DMS 273 (cell line): ENCODE data around the gene B3GAT1.

ENCODE experiments used
- DNase-seq: peaks from one replicate; lab custom pipeline; 2025; ENCODE audit not compliant: unreplicated experiment; lab: John Stamatoyannopoulos, UW

Gene B3GAT1

GRCh38 chr11:134441706-134442105 lies 29.7 kb upstream of the B3GAT1 start:
- DNase-seq: no peak

GRCh38 chr11:134441281-134441680 lies 29.2 kb upstream of the B3GAT1 start:
- DNase-seq: peak; percentile 10

- no peak for DNase-seq
Observed at GRCh38 chr11:134440851-134441250, 28.8 kb upstream of the B3GAT1 start.

GRCh38 chr11:134438542-134439537 lies 26.8 kb upstream of the B3GAT1 start:
- peak; percentile 58 for DNase-seq

GRCh38 chr11:134437821-134438220 lies 25.8 kb upstream of the B3GAT1 start:
- no peak for DNase-seq

GRCh38 chr11:134436781-134437180 lies 24.7 kb upstream of the B3GAT1 start:
- no peak for DNase-seq

- no peak for DNase-seq
Observed at GRCh38 chr11:134433806-134434205, 21.8 kb upstream of the B3GAT1 start.

GRCh38 chr11:134433251-134433650 lies 21.2 kb upstream of the B3GAT1 start:
- DNase-seq: no peak

GRCh38 chr11:134432776-134433175 lies 20.7 kb upstream of the B3GAT1 start:
- no peak for DNase-seq

- DNase-seq: no peak
Observed at GRCh38 chr11:134429106-134429505, 17.1 kb upstream of the B3GAT1 start.

GRCh38 chr11:134425816-134426536 lies 13.9 kb upstream of the B3GAT1 start:
- DNase-seq: no peak

GRCh38 chr11:134425413-134425812 lies 13.4 kb upstream of the B3GAT1 start:
- no peak for DNase-seq

- no peak for DNase-seq
Observed at GRCh38 chr11:134423106-134423505, 11.1 kb upstream of the B3GAT1 start.

- DNase-seq: peak; percentile 48
Observed at GRCh38 chr11:134417871-134418840, 6.1 kb upstream of the B3GAT1 start.

GRCh38 chr11:134416726-134417125 lies 4.7 kb upstream of the B3GAT1 start:
- DNase-seq: no peak

- peak; percentile 48 for DNase-seq
Observed at GRCh38 chr11:134414766-134415765, 3.0 kb upstream of the B3GAT1 start.

- peak; percentile 4 for DNase-seq
Observed at GRCh38 chr11:134413826-134414731, 2.0 kb upstream of the B3GAT1 start.

- DNase-seq: no peak
Observed at GRCh38 chr11:134413043-134413825, 1.2 kb upstream of the B3GAT1 start.
